HepG2 (cell line): ENCODE data around the gene APOM. TPM values are rescaled to one million over a fixed set of nuclear protein-coding genes. Genes with fewer than 3 reads are reported as not detected.

Experiments
- ELF4 ChIP-seq: sonication (generic); formaldehyde crosslinking; IDR thresholded peaks from 2 replicates; pipeline ENCODE4 v1.5.0; 2020; ENCODE audit warnings: missing genetic modification reagents, mild to moderate bottlenecking, moderate library complexity, borderline replicate concordance
- MAFG ChIP-seq: sonication (generic); formaldehyde crosslinking; IDR thresholded peaks from 2 replicates; pipeline ENCODE4 v1.5.1; 2020; ENCODE audit warnings: mild to moderate bottlenecking, missing genetic modification reagents
- NONO ChIP-seq, 2 experiments: fragments of 450-650 bp in 1 of 2; sonication (generic) in 1 of 2; formaldehyde crosslinking in 1 of 2; IDR thresholded peaks in 1 of 2; conservative IDR thresholded peaks in 1 of 2; 2 replicates each; pipeline versions ENCODE4 v1.6.1 to v1.8.0; 2017 to 2022; ENCODE audit warnings: mild to moderate bottlenecking in 1 of 2, missing genetic modification reagents in 1 of 2, moderate library complexity in 1 of 2
- NR1H2 ChIP-seq: sonication (generic); formaldehyde crosslinking; IDR thresholded peaks from 2 replicates; pipeline ENCODE4 v1.8.1; 2022; ENCODE audit warnings: low read depth, missing genetic modification reagents, borderline replicate concordance
- PCBP2 ChIP-seq: fragments of 200-400 bp; formaldehyde crosslinking; optimal IDR thresholded peaks from 2 replicates; pipeline ENCODE3; 2018; ENCODE audit warnings: low read length, low read depth; ENCODE audit not compliant: poor library complexity, severe bottlenecking
- POLR2AphosphoS2 ChIP-seq: IDR thresholded peaks from 2 replicates; pipeline ENCODE4 v1.6.1; 2011; ENCODE audit warnings: low read depth, low read length, improper control_type of control experiment
- RNF2 ChIP-seq: fragments of 450-650 bp; conservative IDR thresholded peaks from 2 replicates; pipeline ENCODE4 v1.6.1; 2016; ENCODE audit warnings: low read depth
- TBX2 ChIP-seq: sonication (generic); formaldehyde crosslinking; IDR thresholded peaks from 2 replicates; pipeline ENCODE4 v1.5.0; 2020; ENCODE audit warnings: missing genetic modification reagents, mild to moderate bottlenecking, borderline replicate concordance
- ZNF282 ChIP-seq: fragments of 450-650 bp; IDR thresholded peaks from 2 replicates; pipeline ENCODE4 v1.6.1; 2018; ENCODE audit not compliant: partially characterized antibody
- ZNF335 ChIP-seq: sonication (generic); formaldehyde crosslinking; IDR thresholded peaks from 2 replicates; pipeline ENCODE4 v1.4.0; 2020; ENCODE audit warnings: missing genetic modification reagents
- ZNF367 ChIP-seq: sonication (generic); formaldehyde crosslinking; IDR thresholded peaks from 2 replicates; pipeline ENCODE4 v1.4.0; 2020; ENCODE audit warnings: missing genetic modification reagents, borderline replicate concordance
- polyA plus RNA-seq, 8 experiments: library from polyadenylated mRNA; depleted of rRNA in 3 of 8; stranded (reverse) in 7 of 8; unstranded in 1 of 8; fragments of >200 nt; fragmentation: Illumina TruSeq in 4 of 8; extraction: Trizol in 4 of 8; gene quantifications; 2 replicates each; pipeline versions ENCODE4 v1.2.1 to v1.2.3, GENCODE V29; 2011 to 2016; ENCODE audit warnings: low read depth in 4 of 8, missing spikeins in 1 of 8, mixed read lengths in 1 of 8; ENCODE audit not compliant: insufficient read depth in 1 of 8
- total RNA-seq, 5 experiments: library from RNA; depleted of rRNA; stranded (reverse); fragments of >200 nt; fragmentation: Illumina TruSeq; extraction: Trizol; gene quantifications; 2 replicates each; pipeline ENCODE4 v1.2.3, GENCODE V29; 2016; ENCODE audit warnings: low read depth in 1 of 5
- TF ChIP-seq, protein P1 (sequence below): sonication (generic); formaldehyde crosslinking; IDR thresholded peaks from 2 replicates; pipeline ENCODE4 v1.4.0; 2020; ENCODE audit warnings: missing genetic modification reagents, borderline replicate concordance
- TF ChIP-seq, protein P2 (sequence below): sonication (generic); formaldehyde crosslinking; IDR thresholded peaks from 2 replicates; pipeline ENCODE4 v1.4.0; 2020; ENCODE audit warnings: missing genetic modification reagents, low read depth, mild to moderate bottlenecking, borderline replicate concordance
- TF ChIP-seq, protein P3 (sequence below): sonication (generic); formaldehyde crosslinking; IDR thresholded peaks from 2 replicates; pipeline ENCODE4 v1.5.0; 2020; ENCODE audit warnings: mild to moderate bottlenecking, missing genetic modification reagents
- TF ChIP-seq, protein P4 (sequence below): sonication (generic); formaldehyde crosslinking; IDR thresholded peaks from 2 replicates; pipeline ENCODE4 v1.4.0; 2020; ENCODE audit warnings: missing genetic modification reagents

Gene APOM
- total and polyA plus RNA-seq, 2 of the 13 experiments (the other 11 are each of a cell fraction or from before 2014, with no cell fraction given), result 98.2 to 1,140 TPM

DNA sequence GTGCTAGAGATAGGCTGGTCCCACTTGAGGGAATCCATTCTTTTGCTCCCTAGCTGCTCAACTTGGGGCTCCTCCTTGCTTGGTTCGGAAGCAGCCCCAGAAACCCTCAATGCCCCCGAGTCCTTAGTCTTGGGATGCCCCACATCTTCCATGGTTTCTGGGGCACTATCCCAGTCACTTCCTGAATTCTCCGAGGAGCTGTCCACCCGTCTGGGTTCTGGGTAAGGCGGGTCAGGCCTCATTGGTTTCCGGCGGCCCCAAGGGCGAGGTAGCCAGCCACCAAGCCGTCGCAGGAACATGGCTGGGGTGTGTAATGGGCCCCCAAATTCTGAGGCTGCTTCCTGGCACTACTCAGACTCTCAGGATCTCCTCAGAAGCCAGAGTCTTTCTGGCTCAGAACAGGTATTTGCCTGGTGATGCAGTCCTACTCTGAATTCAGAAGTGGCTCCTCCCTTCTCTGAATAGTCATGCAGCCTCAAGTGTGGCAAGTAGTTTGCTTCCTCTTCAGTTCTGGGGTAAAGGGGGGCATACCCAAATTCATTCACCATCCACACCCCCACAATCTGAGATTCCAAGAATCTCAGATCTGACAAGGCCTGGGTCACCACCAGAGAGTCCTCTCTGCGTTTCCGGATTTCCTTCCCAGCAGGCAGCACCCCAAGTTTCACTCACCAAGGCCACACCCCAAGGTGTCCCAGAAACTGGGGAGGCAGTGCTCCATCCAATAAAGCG lies 4.1 kb downstream of the APOM start (continued):
- no peak for TF ChIP-seq POLR2AphosphoS2
- TF ChIP-seq, protein P1, sequence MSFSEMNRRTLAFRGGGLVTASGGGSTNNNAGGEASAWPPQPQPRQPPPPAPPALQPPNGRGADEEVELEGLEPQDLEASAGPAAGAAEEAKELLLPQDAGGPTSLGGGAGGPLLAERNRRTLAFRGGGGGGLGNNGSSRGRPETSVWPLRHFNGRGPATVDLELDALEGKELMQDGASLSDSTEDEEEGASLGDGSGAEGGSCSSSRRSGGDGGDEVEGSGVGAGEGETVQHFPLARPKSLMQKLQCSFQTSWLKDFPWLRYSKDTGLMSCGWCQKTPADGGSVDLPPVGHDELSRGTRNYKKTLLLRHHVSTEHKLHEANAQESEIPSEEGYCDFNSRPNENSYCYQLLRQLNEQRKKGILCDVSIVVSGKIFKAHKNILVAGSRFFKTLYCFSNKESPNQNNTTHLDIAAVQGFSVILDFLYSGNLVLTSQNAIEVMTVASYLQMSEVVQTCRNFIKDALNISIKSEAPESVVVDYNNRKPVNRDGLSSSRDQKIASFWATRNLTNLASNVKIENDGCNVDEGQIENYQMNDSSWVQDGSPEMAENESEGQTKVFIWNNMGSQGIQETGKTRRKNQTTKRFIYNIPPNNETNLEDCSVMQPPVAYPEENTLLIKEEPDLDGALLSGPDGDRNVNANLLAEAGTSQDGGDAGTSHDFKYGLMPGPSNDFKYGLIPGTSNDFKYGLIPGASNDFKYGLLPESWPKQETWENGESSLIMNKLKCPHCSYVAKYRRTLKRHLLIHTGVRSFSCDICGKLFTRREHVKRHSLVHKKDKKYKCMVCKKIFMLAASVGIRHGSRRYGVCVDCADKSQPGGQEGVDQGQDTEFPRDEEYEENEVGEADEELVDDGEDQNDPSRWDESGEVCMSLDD (CRISPR knock-in tag), result 0 out of 2 replicates have a peak, but pooled peaks have one; percentile 17
- TF ChIP-seq, protein P2, sequence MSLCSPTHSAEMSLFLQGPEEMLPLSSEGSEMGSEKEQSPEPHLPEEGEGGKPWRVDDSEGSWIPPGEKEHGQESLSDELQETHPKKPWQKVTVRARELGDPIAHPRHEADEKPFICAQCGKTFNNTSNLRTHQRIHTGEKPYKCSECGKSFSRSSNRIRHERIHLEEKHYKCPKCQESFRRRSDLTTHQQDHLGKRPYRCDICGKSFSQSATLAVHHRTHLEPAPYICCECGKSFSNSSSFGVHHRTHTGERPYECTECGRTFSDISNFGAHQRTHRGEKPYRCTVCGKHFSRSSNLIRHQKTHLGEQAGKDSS (CRISPR knock-in tag), result 0 out of 2 replicates have a peak, but pooled peaks have one; percentile 2
- TF ChIP-seq NR1H2 (CRISPR knock-in tag), result no peak
- TF ChIP-seq TBX2 (CRISPR knock-in tag), result peak; percentile 15; the same call in 1 of the 2 replicates
- no peak for TF ChIP-seq RNF2
- no peak for TF ChIP-seq PCBP2
- no peak for TF ChIP-seq MAFG (CRISPR knock-in tag)
- TF ChIP-seq, protein P3, sequence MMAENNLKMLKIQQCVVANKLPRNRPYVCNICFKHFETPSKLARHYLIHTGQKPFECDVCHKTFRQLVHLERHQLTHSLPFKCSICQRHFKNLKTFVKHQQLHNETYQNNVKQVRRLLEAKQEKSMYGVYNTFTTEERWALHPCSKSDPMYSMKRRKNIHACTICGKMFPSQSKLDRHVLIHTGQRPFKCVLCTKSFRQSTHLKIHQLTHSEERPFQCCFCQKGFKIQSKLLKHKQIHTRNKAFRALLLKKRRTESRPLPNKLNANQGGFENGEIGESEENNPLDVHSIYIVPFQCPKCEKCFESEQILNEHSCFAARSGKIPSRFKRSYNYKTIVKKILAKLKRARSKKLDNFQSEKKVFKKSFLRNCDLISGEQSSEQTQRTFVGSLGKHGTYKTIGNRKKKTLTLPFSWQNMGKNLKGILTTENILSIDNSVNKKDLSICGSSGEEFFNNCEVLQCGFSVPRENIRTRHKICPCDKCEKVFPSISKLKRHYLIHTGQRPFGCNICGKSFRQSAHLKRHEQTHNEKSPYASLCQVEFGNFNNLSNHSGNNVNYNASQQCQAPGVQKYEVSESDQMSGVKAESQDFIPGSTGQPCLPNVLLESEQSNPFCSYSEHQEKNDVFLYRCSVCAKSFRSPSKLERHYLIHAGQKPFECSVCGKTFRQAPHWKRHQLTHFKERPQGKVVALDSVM (CRISPR knock-in tag), result no peak
- no peak for TF ChIP-seq ZNF282
- TF ChIP-seq ZNF367 (CRISPR knock-in tag), result no peak
- no peak for TF ChIP-seq ZNF335 (CRISPR knock-in tag)
- TF ChIP-seq, protein P4, sequence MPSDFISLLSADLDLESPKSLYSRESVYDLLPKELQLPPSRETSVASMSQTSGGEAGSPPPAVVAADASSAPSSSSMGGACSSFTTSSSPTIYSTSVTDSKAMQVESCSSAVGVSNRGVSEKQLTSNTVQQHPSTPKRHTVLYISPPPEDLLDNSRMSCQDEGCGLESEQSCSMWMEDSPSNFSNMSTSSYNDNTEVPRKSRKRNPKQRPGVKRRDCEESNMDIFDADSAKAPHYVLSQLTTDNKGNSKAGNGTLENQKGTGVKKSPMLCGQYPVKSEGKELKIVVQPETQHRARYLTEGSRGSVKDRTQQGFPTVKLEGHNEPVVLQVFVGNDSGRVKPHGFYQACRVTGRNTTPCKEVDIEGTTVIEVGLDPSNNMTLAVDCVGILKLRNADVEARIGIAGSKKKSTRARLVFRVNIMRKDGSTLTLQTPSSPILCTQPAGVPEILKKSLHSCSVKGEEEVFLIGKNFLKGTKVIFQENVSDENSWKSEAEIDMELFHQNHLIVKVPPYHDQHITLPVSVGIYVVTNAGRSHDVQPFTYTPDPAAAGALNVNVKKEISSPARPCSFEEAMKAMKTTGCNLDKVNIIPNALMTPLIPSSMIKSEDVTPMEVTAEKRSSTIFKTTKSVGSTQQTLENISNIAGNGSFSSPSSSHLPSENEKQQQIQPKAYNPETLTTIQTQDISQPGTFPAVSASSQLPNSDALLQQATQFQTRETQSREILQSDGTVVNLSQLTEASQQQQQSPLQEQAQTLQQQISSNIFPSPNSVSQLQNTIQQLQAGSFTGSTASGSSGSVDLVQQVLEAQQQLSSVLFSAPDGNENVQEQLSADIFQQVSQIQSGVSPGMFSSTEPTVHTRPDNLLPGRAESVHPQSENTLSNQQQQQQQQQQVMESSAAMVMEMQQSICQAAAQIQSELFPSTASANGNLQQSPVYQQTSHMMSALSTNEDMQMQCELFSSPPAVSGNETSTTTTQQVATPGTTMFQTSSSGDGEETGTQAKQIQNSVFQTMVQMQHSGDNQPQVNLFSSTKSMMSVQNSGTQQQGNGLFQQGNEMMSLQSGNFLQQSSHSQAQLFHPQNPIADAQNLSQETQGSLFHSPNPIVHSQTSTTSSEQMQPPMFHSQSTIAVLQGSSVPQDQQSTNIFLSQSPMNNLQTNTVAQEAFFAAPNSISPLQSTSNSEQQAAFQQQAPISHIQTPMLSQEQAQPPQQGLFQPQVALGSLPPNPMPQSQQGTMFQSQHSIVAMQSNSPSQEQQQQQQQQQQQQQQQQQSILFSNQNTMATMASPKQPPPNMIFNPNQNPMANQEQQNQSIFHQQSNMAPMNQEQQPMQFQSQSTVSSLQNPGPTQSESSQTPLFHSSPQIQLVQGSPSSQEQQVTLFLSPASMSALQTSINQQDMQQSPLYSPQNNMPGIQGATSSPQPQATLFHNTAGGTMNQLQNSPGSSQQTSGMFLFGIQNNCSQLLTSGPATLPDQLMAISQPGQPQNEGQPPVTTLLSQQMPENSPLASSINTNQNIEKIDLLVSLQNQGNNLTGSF, result peak; percentile 19; the same call in 1 of the 2 replicates
- no peak for TF ChIP-seq NONO (IDR thresholded peaks at IDR 0.05)
- 0 out of 2 replicates have a peak, but pooled peaks have one; percentile 4 for TF ChIP-seq NONO (CRISPR knock-in tag; conservative IDR thresholded peaks at IDR 0.05)
- 0 out of 2 replicates have a peak, but pooled peaks have one; percentile 51 for TF ChIP-seq ELF4 (CRISPR knock-in tag)
